Neural cell (in vitro differentiated cells): ENCODE measurements around the gene DOK7. TPM values are rescaled to one million over a fixed set of nuclear protein-coding genes. Genes with fewer than 3 reads are reported as not detected.

Experiments used
- H2AFZ ChIP-seq: fragments of 200-600, 300-800 bp; sonication (generic), shearing (Covaris generic); 2 replicates; pipeline ENCODE4 v1.6.0; 2014; ENCODE audit warnings: low read depth, mild to moderate bottlenecking, antibody characterized with exemption, low read length, moderate library complexity
- H3F3A ChIP-seq: fragments of 200-600 bp; shearing (Covaris generic); 2 replicates; pipeline ENCODE4 v1.6.1; 2016; ENCODE audit warnings: mild to moderate bottlenecking, moderate library complexity, mixed read lengths, antibody characterized with exemption, low read length; ENCODE audit not compliant: insufficient read depth, poor library complexity, severe bottlenecking
- H3K27ac ChIP-seq: fragments of 200-600, 300-800 bp; sonication (generic), shearing (Covaris generic); 2 replicates; pipeline ENCODE4 v1.5.1; 2014; ENCODE audit warnings: mild to moderate bottlenecking, low read length, moderate library complexity
- H3K27me3 ChIP-seq: fragments of 300-800, 200-600 bp; sonication (generic), shearing (Covaris generic); 2 replicates; pipeline ENCODE4 v1.6.0; 2014; ENCODE audit warnings: mild to moderate bottlenecking, low read depth, low read length, moderate library complexity; ENCODE audit not compliant: insufficient read depth
- H3K36me3 ChIP-seq: fragments of 300-800, 200-600 bp; sonication (generic), shearing (Covaris generic); 2 replicates; pipeline ENCODE4 v1.5.1; 2014; ENCODE audit warnings: mild to moderate bottlenecking, antibody characterized with exemption, low read length, moderate library complexity; ENCODE audit not compliant: insufficient read depth
- H3K4me2 ChIP-seq: fragments of 300-800, 200-600 bp; sonication (generic), shearing (Covaris generic); 2 replicates; pipeline ENCODE4 v1.6.0; 2014; ENCODE audit warnings: mild to moderate bottlenecking, low read length
- H3K4me3 ChIP-seq: fragments of 300-800, 200-600 bp; sonication (generic), shearing (Covaris generic); 2 replicates; pipeline ENCODE4 v1.5.1; 2014; ENCODE audit warnings: mild to moderate bottlenecking, low read length, moderate library complexity
- H3K79me2 ChIP-seq: fragments of 200-600 bp; shearing (Covaris generic); replicated peaks from 2 replicates; pipeline ENCODE4 v1.6.0; 2014; ENCODE audit warnings: mild to moderate bottlenecking, low read length, moderate library complexity; ENCODE audit not compliant: insufficient read depth
- H3K9ac ChIP-seq: fragments of 300-800, 200-600 bp; sonication (generic), shearing (Covaris generic); 2 replicates; pipeline ENCODE4 v1.6.1; 2016; ENCODE audit warnings: mild to moderate bottlenecking, low read length, mixed read lengths
- H3K9me2 ChIP-seq: fragments of 200-600 bp; shearing (Covaris generic); 2 replicates; pipeline ENCODE4 v1.6.1; 2016; ENCODE audit warnings: mild to moderate bottlenecking, low read length, mixed read lengths; ENCODE audit not compliant: insufficient read depth
- H3K9me3 ChIP-seq: fragments of 200-600, 300-800 bp; sonication (generic), shearing (Covaris generic); 2 replicates; pipeline ENCODE4 v1.6.1; 2016; ENCODE audit warnings: mild to moderate bottlenecking, mixed run types, low read length, moderate library complexity, mixed read lengths
- H4K20me1 ChIP-seq: fragments of 200-600 bp; shearing (Covaris generic); 2 replicates; pipeline ENCODE4 v1.6.1; 2016; ENCODE audit warnings: mild to moderate bottlenecking, mixed run types; ENCODE audit not compliant: insufficient read depth
- EP300 ChIP-seq: fragments of 450-650 bp; conservative IDR thresholded peaks from 2 replicates; pipeline ENCODE4 v1.6.1; 2014; ENCODE audit warnings: antibody characterized with exemption, mild to moderate bottlenecking, moderate library complexity; ENCODE audit not compliant: poor library complexity, severe bottlenecking
- EZH2 ChIP-seq: fragments of 200-600, 300-800 bp; shearing (Covaris generic), sonication (generic); IDR thresholded peaks from 2 replicates; pipeline ENCODE4 v1.6.1; 2014; ENCODE audit warnings: antibody characterized with exemption, low read length, borderline replicate concordance, mild to moderate bottlenecking; ENCODE audit not compliant: insufficient read depth, poor library complexity, severe bottlenecking
- MXI1 ChIP-seq: fragments of 450-650 bp; conservative IDR thresholded peaks from 2 replicates; pipeline ENCODE4 v1.6.1; 2014; ENCODE audit warnings: antibody characterized with exemption, mild to moderate bottlenecking; ENCODE audit not compliant: poor library complexity, severe bottlenecking
- POLR2AphosphoS5 ChIP-seq: IDR thresholded peaks from 2 replicates; pipeline ENCODE4 v1.6.1; 2012
- RAD21 ChIP-seq: fragments of 450-650 bp; conservative IDR thresholded peaks from 2 replicates; pipeline ENCODE4 v1.6.1; 2014; ENCODE audit warnings: antibody characterized with exemption, mild to moderate bottlenecking, moderate library complexity
- SMC3 ChIP-seq: fragments of 450-650 bp; conservative IDR thresholded peaks from 2 replicates; pipeline ENCODE4 v1.6.1; 2014; ENCODE audit warnings: antibody characterized with exemption, mild to moderate bottlenecking, moderate library complexity; ENCODE audit not compliant: poor library complexity
- TAF1 ChIP-seq: IDR thresholded peaks from 2 replicates; pipeline ENCODE4 v1.6.1; 2012; ENCODE audit warnings: low read depth
- polyA plus RNA-seq: library from polyadenylated mRNA; depleted of rRNA; stranded (reverse); fragments of >200 nt; gene quantifications from 2 replicates; pipeline ENCODE4 v1.2.3, GENCODE V29; 2014
- TF ChIP-seq, protein P1 (sequence below): IDR thresholded peaks from 2 replicates; pipeline ENCODE4 v1.6.1; 2012; ENCODE audit warnings: borderline replicate concordance
- TF ChIP-seq, protein P2 (sequence below): fragments of 450-650 bp; IDR thresholded peaks from 2 replicates; pipeline ENCODE4 v1.5.1; 2014; ENCODE audit warnings: antibody characterized with exemption, mild to moderate bottlenecking, moderate library complexity; ENCODE audit not compliant: poor library complexity, severe bottlenecking

DOK7 gene
- polyA plus RNA-seq, 1 donor from 2014 or later, result 0.66 TPM

DNA sequence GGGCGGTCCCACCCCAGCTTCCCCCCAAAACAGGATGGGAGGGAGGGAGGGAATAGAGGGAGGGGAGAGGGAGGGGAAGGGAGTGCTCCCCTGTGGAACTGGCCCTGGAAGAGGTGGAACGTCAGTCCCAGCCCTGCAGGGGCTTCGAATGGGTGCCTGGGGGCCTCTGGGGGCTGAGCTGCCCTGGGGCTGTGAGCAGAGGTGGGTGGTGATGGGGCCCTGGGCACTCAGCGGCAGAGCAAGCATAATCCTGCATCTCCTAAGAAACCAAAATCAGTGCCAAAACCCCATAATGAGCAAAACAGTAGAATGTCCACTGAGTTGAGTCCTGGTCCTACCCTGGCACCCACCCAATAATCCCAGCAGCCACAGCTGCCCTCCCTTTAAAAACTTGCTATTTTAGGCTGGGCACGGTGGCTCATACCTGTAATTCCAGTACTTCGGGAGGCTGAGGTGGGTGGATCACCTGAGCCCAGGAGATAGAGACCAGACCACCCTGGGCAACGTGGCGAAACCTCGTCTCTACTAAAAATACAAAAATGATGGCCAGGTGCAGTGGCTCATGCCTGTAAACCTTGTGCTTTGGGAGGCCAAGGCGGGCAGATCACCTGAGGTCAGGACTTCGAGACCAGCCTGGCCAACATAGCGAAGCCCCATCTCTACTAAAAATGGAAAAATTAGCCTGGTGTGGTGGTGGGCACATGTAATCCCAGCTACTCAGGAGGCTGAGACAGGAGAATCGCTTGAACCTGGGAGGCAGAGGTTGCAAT lies 11.1 kb downstream of the DOK7 start:
- no peak overlapping the region for H3K27ac ChIP-seq
- H3K9me3 ChIP-seq, result no peaks in the 10 kb centered on the region
- H3K4me2 ChIP-seq, result no peak overlapping the region
- H3K27me3 ChIP-seq, result no peaks in the 10 kb centered on the region
- H3F3A ChIP-seq, result no peaks in the 10 kb centered on the region
- H3K4me3 ChIP-seq, result no peak overlapping the region
- H3K36me3 ChIP-seq, result no peaks in the 10 kb centered on the region
- H3K79me2 ChIP-seq, result no peaks in the 10 kb centered on the region
- H3K9ac ChIP-seq, result no peak overlapping the region
- no peaks in the 10 kb centered on the region for H3K9me2 ChIP-seq
- no peaks in the 10 kb centered on the region for H4K20me1 ChIP-seq
- no peak overlapping the region for H2AFZ ChIP-seq
- TF ChIP-seq POLR2AphosphoS5 (no peak), EP300 (no peak), RAD21 (no peak), EZH2 (no peak), MXI1 (no peak), SMC3 (no peak), TAF1 (no peak)
- TF ChIP-seq, protein P1, sequence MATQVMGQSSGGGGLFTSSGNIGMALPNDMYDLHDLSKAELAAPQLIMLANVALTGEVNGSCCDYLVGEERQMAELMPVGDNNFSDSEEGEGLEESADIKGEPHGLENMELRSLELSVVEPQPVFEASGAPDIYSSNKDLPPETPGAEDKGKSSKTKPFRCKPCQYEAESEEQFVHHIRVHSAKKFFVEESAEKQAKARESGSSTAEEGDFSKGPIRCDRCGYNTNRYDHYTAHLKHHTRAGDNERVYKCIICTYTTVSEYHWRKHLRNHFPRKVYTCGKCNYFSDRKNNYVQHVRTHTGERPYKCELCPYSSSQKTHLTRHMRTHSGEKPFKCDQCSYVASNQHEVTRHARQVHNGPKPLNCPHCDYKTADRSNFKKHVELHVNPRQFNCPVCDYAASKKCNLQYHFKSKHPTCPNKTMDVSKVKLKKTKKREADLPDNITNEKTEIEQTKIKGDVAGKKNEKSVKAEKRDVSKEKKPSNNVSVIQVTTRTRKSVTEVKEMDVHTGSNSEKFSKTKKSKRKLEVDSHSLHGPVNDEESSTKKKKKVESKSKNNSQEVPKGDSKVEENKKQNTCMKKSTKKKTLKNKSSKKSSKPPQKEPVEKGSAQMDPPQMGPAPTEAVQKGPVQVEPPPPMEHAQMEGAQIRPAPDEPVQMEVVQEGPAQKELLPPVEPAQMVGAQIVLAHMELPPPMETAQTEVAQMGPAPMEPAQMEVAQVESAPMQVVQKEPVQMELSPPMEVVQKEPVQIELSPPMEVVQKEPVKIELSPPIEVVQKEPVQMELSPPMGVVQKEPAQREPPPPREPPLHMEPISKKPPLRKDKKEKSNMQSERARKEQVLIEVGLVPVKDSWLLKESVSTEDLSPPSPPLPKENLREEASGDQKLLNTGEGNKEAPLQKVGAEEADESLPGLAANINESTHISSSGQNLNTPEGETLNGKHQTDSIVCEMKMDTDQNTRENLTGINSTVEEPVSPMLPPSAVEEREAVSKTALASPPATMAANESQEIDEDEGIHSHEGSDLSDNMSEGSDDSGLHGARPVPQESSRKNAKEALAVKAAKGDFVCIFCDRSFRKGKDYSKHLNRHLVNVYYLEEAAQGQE, result no peak
- TF ChIP-seq, protein P2, sequence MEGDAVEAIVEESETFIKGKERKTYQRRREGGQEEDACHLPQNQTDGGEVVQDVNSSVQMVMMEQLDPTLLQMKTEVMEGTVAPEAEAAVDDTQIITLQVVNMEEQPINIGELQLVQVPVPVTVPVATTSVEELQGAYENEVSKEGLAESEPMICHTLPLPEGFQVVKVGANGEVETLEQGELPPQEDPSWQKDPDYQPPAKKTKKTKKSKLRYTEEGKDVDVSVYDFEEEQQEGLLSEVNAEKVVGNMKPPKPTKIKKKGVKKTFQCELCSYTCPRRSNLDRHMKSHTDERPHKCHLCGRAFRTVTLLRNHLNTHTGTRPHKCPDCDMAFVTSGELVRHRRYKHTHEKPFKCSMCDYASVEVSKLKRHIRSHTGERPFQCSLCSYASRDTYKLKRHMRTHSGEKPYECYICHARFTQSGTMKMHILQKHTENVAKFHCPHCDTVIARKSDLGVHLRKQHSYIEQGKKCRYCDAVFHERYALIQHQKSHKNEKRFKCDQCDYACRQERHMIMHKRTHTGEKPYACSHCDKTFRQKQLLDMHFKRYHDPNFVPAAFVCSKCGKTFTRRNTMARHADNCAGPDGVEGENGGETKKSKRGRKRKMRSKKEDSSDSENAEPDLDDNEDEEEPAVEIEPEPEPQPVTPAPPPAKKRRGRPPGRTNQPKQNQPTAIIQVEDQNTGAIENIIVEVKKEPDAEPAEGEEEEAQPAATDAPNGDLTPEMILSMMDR, result no peak

DNA sequence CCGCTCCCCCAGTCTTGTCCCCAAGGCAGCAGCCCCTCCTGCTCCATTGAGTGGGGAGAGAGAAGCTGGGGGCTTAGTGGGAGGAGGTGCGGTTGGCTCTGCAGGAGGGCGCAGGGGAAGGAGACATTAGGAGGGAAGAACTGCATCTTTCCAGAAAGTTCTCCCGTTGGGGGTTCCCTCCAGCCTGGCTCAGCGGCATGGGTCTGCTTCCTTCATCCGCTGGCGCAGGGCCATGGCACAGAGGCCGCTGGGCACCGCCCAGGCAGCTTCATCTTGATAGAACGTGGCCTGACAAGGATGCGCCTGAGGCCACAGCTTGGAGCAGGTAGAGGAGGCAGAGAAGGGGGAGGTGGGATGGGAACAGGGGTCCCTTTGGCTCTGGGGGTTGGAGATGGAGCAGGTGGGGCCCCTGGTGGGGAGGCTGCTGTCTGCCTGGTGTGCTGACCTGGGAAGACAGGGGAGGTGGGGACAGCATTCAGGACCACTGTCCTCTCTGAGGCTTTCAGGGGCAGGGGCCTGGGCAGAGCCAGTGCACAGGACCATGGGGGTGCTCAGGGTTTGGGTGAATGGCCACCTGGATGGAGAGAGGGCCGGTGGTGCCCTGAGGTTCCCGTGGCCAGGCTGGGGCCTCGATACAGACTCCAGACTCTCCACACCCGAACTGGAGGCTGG lies 12.1 kb downstream of the DOK7 start:
- H3K27me3 ChIP-seq, result no peaks in the 10 kb centered on the region

More for the DNA sequence above, 12.1 kb downstream of the DOK7 start:
- Histone ChIP-seq H3K4me3 (no peak overlapping the region), H3K4me2 (no peak overlapping the region), H3K27ac (no peak overlapping the region), H2AFZ (no peak overlapping the region), H3F3A (no peaks in the 10 kb centered on the region), H3K9me3 (no peaks in the 10 kb centered on the region), H3K9ac (no peak overlapping the region), H3K36me3 (no peaks in the 10 kb centered on the region), H3K79me2 (no peaks in the 10 kb centered on the region), H3K9me2 (no peaks in the 10 kb centered on the region), H4K20me1 (no peaks in the 10 kb centered on the region)
- TF ChIP-seq, protein P1, result no peak
- TF ChIP-seq EP300 (no peak), EZH2 (no peak), SMC3 (no peak), RAD21 (no peak), TAF1 (no peak)
